Activated naive CD4-positive, alpha-beta T cell treated with anti-CD3 and anti-CD28 coated beads, Interleukin-2, amount 50 U/mL, for 16 hours (primary cell): ENCODE data around the gene TRABD2B.

Experiments
- DNase-seq: peaks from one replicate; pipeline ENCODE4 v3.0.0-alpha.2; 2020

The TRABD2B gene

GRCh38 chr1:48019714-48020315 is 22.6 kb upstream of the TRABD2B start:
- DNase-seq = no peak

GRCh38 chr1:48018799-48019198 is 21.6 kb upstream of the TRABD2B start:
- DNase-seq = no peak

GRCh38 chr1:48017716-48018115 is 20.5 kb upstream of the TRABD2B start:
- no peak for DNase-seq

- DNase-seq = no peak
These were observed 19.3 kb upstream of the TRABD2B start for GRCh38 chr1:48016515-48016914.

GRCh38 chr1:48013270-48013669 is 16.1 kb upstream of the TRABD2B start:
- DNase-seq = no peak

GRCh38 chr1:48007047-48007446 is 9.9 kb upstream of the TRABD2B start:
- no peak for DNase-seq

- no peak for DNase-seq
These were observed 9.1 kb upstream of the TRABD2B start for GRCh38 chr1:48006264-48006663.

GRCh38 chr1:48005253-48006117 is 8.3 kb upstream of the TRABD2B start:
- DNase-seq = no peak

GRCh38 chr1:48003741-48004531 is 6.8 kb upstream of the TRABD2B start:
- DNase-seq = no peak

GRCh38 chr1:48002142-48002541 is 5.0 kb upstream of the TRABD2B start:
- DNase-seq = no peak

GRCh38 chr1:48001696-48002095 is 4.5 kb upstream of the TRABD2B start:
- no peak for DNase-seq

GRCh38 chr1:48000883-48001282 is 3.7 kb upstream of the TRABD2B start:
- no peak for DNase-seq

- no peak for DNase-seq
These were observed 1.9 kb upstream of the TRABD2B start for GRCh38 chr1:47999097-47999496.

GRCh38 chr1:47998396-47998990 is 1.3 kb upstream of the TRABD2B start:
- DNase-seq = no peak

- DNase-seq = no peak
These were observed 569 bp downstream of the TRABD2B start for GRCh38 chr1:47996406-47997226.

- DNase-seq = no peak
These were observed 1.2 kb downstream of the TRABD2B start for GRCh38 chr1:47996060-47996405.

- DNase-seq = no peak
These were observed 1.7 kb downstream of the TRABD2B start for GRCh38 chr1:47995306-47996050.

- DNase-seq = no peak
These were observed 3.1 kb downstream of the TRABD2B start for GRCh38 chr1:47993881-47994625.

GRCh38 chr1:47993416-47993740 is 3.8 kb downstream of the TRABD2B start:
- no peak for DNase-seq

- DNase-seq = no peak
These were observed 4.3 kb downstream of the TRABD2B start for GRCh38 chr1:47992720-47993415.

GRCh38 chr1:47991673-47992072 is 5.5 kb downstream of the TRABD2B start:
- DNase-seq = no peak
